Naive thymus-derived CD8-positive, alpha-beta T cell (primary cell): ENCODE results near the gene HAGHL. TPM values are rescaled to one million over a fixed set of nuclear protein-coding genes. Genes with fewer than 3 reads are reported as not detected.
"Not testable (repeated sequence)": the region's sequence is repeated elsewhere in the genome, so short reads cannot be mapped to it uniquely, and the experiment has no call there.

Experiments used
- ATAC-seq, 2 donors: fragments of 150-1000 bp; cut with Tn5 transposase in 1 of 2; sonication (Bioruptor Pico), chemical (Tn5 transposase) in 1 of 2; 1 replicate in 1 of 2; 2 replicates in 1 of 2; pipeline ENCODE4 v1.10.0; 2021; ENCODE audit warnings: mild to moderate bottlenecking in 2 of 2, moderate library complexity in 2 of 2
- POLR2A ChIA-PET: fragments of 350-600 bp; sonication (Branson Sonifier 250); formaldehyde crosslinking; loops from one replicate; lab custom pipeline; 2021; ENCODE audit warnings: antibody characterized with exemption; lab: Charles Lee
- DNase-seq, 10 donors: peaks; one replicate each; pipeline versions ENCODE4 v3.0.0 to v3.0.0-alpha.2; 2020 to 2022
- H3K27ac Mint-ChIP-seq, 10 donors: one replicate each; pipeline ENCODE4 v1.8.0; 2020 to 2022; ENCODE audit warnings: mild to moderate bottlenecking in 10 of 10, mixed read lengths in 10 of 10, moderate library complexity in 4 of 10, inconsistent platforms in 1 of 10
- H3K27me3 Mint-ChIP-seq, 5 donors: one replicate each; pipeline ENCODE4 v1.8.0; 2021 to 2022; ENCODE audit warnings: mixed read lengths in 5 of 5
- H3K36me3 Mint-ChIP-seq, 3 donors: one replicate each; pipeline ENCODE4 v1.8.0; 2020 to 2022; ENCODE audit warnings: mixed read lengths in 3 of 3, mild to moderate bottlenecking in 2 of 3, inconsistent platforms in 1 of 3
- H3K4me1 Mint-ChIP-seq, 4 donors: one replicate each; pipeline ENCODE4 v1.8.0; 2021 to 2022; ENCODE audit warnings: mixed read lengths in 4 of 4
- H3K4me3 Mint-ChIP-seq, 10 donors: one replicate each; pipeline ENCODE4 v1.8.0; 2020 to 2022; ENCODE audit warnings: mild to moderate bottlenecking in 10 of 10, mixed read lengths in 10 of 10, moderate library complexity in 6 of 10, inconsistent platforms in 1 of 10
- H3K9me3 Mint-ChIP-seq, 9 donors: one replicate each; pipeline ENCODE4 v1.8.0; 2020 to 2022; ENCODE audit warnings: mixed read lengths in 9 of 9, mild to moderate bottlenecking in 3 of 9, inconsistent platforms in 1 of 9, moderate library complexity in 1 of 9
- polyA plus RNA-seq, 3 donors: library from polyadenylated mRNA; unstranded; fragments of 300-500 nt; fragmentation: Illumina TruSeq; gene quantifications; one replicate each; pipeline ENCODE4 v1.2.3, GENCODE V29; 2021
- total RNA-seq, 8 experiments: library from RNA in 2 of 8; stranded (reverse) in 2 of 8; gene quantifications; one replicate each; pipeline ENCODE4 v1.2.3 and lab custom pipeline; 2021 to 2026

The HAGHL gene
- total and polyA plus RNA-seq, 5 experiments from 2014 or later, result 5.0 to 67.0 (median 6.2) TPM

DNA sequence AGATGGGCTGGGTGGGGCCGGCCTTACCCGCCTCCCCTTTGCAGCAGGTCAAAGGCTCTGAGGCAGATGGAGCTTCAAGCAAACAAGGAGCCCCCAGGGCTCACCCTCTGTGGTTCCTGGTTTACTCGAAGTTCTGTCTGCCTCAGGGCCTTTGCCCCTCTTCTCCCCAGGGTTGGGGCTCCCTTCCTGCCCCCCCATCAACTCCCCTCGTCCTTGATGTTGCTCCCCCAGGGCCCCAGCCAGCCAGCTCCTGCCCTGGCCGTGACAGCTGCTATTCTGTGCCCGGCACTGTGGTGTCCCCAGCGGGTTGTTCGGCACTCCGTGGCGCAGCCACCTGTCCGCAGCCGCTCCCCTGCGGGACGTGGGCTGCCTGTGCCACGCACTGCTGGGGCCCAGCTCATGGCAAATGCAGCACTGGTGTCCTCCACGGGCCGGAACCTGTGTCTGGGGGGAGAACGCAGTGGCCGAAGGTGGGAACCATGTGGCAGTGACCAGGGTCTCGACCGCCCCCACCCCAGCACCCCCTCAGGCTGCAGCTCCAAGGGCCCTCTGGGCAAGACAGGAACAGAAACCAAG is 16.3 kb upstream of the HAGHL start:
- Mint-ChIP-seq H3K4me1 (peaks cover 6 to 20% (median 9%) of the 10 kb centered on the region in 4 donors), H3K27ac (no peak overlapping the region), H3K36me3 (peaks cover 0 to 4% (median 0%) of the 10 kb centered on the region in 3 donors), H3K27me3 (peaks cover 6 to 49% (median 16%) of the 10 kb centered on the region in 5 donors), H3K4me3 (no peak overlapping the region), H3K9me3 (no peaks in the 10 kb centered on the region)
- no peak for DNase-seq
- no peak for ATAC-seq
- POLR2A ChIA-PET, result interaction anchor here (1.5 to 21.0 kb wide), 3 partner anchors 11 to 24 kb away, joined by 4 to 411 read pairs (median 8); partner anchors contain the start of genes ANTKMT, CCDC78, CIAO3 and HAGHL

DNA sequence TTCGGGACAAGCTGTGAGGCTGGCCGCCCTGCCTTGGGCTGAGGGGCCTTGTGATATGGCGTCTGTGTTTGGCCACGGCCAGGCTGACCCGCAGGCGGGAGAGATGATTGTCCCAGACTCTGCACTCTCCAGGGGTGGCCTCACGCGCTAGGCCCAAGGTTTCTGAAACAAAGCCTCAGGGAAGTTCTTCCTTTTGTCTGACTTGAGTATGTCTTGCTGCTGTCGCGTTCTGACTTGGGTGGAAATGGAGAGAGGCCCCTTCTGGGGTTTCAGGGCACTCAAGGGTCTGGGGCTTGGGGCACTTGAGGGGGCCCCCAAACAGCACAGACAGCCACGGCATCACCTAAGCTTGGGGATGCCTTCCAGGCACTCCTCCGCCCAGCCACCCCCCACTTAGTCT is 15.8 kb upstream of the HAGHL start:
- Mint-ChIP-seq H3K4me1 (peaks cover 7 to 23% (median 9%) of the 10 kb centered on the region in 4 donors), H3K27ac (no peak overlapping the region), H3K9me3 (no peaks in the 10 kb centered on the region), H3K36me3 (peaks cover 0 to 4% (median 0%) of the 10 kb centered on the region in 3 donors), H3K4me3 (no peak overlapping the region), H3K27me3 (peaks cover 6 to 49% (median 16%) of the 10 kb centered on the region in 5 donors)
- no peak for ATAC-seq
- POLR2A ChIA-PET, result interaction anchor here (0.6 to 21.0 kb wide), 4 partner anchors 10 to 24 kb away, joined by 3 to 411 read pairs (median 6); partner anchors contain the start of genes ANTKMT, CCDC78, CIAO3 and HAGHL
- no peak for DNase-seq

DNA sequence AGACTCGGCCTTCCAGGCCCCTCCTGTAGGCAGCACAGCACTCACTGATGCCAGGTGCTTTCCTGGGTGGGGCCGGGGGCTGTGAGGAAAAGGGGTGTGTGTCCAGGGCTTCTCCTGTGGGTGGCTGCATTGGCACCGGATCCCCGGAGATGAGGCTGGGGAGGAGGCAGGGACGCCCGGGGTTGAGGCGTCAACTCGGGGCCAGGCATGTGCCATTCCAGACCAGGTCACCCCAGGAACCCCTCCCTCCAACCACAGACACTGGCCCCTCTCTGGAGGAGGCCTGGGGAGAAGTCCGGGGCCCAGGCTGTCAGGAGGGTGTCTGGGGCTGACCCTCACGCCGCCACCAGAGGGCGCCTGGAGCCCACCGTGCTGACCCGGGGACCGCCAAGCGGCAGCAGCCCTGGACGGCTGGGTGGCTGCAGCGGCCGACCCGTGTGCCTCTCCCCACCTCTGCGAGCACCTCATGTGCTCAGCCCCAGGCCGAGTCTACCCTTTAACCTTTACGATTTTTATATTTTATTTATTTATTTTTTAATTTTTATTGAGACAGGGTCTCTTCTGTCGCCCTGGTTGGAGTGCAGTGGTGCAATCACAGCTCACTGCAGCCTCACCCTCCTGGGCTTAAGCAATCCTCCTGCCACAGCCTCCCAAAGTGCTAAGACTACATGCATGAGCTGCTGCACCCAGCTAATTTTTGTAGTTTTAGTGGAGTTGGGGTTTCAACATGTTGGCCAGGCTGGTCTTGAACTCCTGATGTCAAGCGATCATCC is 15.2 kb upstream of the HAGHL start:
- H3K4me1 Mint-ChIP-seq, result peaks cover 8 to 22% (median 13%) of the 10 kb centered on the region in 4 donors
- no peak overlapping the region for H3K4me3 Mint-ChIP-seq
- no peaks in the 10 kb centered on the region for H3K9me3 Mint-ChIP-seq
- peak; percentile 53 to 88 (median 77) for DNase-seq
- peaks cover 6 to 43% (median 12%) of the 10 kb centered on the region in 5 donors for H3K27me3 Mint-ChIP-seq
- POLR2A ChIA-PET, result interaction anchor here (0.6 to 21.0 kb wide), 5 partner anchors 9 to 74 kb away, joined by 3 to 411 read pairs (median 9); partner anchors contain the start of genes ANTKMT, CCDC78, CIAO3 and HAGHL
- ATAC-seq, result peak; percentile 53 to 63
- peaks cover 0 to 2% (median 0%) of the 10 kb centered on the region in 3 donors for H3K36me3 Mint-ChIP-seq
- H3K27ac Mint-ChIP-seq, result no peak overlapping the region

DNA sequence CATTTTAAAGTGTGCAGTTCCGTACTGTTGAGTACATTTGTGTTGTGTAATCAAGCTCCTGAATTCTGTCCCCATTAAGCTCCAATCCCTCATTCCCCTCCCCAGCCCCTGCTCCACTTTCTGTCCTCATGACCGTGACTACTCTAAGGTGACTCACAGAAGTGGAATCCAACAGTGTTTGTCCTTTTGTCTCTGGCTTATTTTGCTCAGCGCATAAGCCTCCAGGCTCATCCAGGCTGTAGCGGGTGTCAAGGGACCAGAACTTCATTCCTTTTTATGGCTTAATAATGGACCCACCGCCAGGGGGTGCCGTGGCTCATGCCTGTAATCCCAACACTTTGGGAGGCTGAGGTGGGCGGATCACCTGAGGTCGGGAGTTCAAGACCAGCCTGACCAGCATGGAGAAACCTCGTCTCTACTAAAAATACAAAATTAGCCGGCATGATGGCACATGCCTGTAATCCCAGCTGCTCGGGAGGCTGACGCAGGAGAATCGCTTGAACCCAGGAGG is 14.1 kb upstream of the HAGHL start:
- not testable (repeated sequence) for H3K9me3 Mint-ChIP-seq, H3K36me3 Mint-ChIP-seq, ATAC-seq
- peaks cover 8 to 20% (median 13%) of the 10 kb centered on the region in 4 donors for H3K4me1 Mint-ChIP-seq
- H3K27ac Mint-ChIP-seq, result peak overlapping the region in 1 of 10 donors; percentile 52
- peak in 1 of 10 donors; percentile 50 for DNase-seq
- peak overlapping the region in 6 of 10 donors; percentile 15 to 41 (median 28) for H3K4me3 Mint-ChIP-seq
- POLR2A ChIA-PET, result interaction anchor here (0.6 to 21.0 kb wide), 4 partner anchors 8 to 73 kb away, joined by 3 to 411 read pairs (median 10); partner anchors contain the start of genes ANTKMT, CCDC78, CIAO3 and HAGHL
- H3K27me3 Mint-ChIP-seq, result peaks cover 4 to 35% (median 10%) of the 10 kb centered on the region in 5 donors

DNA sequence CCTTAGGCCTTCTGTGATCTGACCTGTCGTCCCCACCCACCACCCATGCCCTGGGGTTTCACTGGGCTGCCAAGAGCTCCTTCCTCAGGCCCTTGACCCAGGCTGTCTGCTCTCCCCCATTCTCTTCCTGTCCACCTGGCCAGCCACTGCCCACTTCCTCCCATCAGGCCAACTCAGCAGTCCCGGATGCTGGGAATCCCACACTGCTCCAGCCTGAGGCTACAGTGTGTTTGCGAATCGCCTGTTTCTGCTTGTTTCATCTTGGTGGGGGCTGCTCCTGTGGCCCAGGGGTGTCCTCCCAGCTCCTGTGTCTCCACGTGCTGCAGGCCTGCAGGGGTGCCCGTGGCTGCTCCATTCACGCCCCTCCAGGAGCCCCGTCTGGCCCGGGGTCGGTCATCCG is 12.8 kb upstream of the HAGHL start:
- H3K27ac Mint-ChIP-seq, result no peak overlapping the region
- H3K27me3 Mint-ChIP-seq, result peaks cover 0 to 22% (median 0%) of the 10 kb centered on the region in 5 donors
- H3K36me3 Mint-ChIP-seq, result no peaks in the 10 kb centered on the region
- H3K4me3 Mint-ChIP-seq, result peak overlapping the region; percentile 18 to 75 (median 30)
- no peak for DNase-seq
- ATAC-seq, result no peak
- peaks cover 10 to 29% (median 19%) of the 10 kb centered on the region in 4 donors for H3K4me1 Mint-ChIP-seq
- no peaks in the 10 kb centered on the region for H3K9me3 Mint-ChIP-seq
- POLR2A ChIA-PET, result interaction anchor here (2.4 to 21.0 kb wide), 3 partner anchors 21 to 75 kb away, joined by 9 to 411 read pairs (median 10); partner anchors contain the start of genes CCDC78, CHTF18, CIAO3 and HAGHL

DNA sequence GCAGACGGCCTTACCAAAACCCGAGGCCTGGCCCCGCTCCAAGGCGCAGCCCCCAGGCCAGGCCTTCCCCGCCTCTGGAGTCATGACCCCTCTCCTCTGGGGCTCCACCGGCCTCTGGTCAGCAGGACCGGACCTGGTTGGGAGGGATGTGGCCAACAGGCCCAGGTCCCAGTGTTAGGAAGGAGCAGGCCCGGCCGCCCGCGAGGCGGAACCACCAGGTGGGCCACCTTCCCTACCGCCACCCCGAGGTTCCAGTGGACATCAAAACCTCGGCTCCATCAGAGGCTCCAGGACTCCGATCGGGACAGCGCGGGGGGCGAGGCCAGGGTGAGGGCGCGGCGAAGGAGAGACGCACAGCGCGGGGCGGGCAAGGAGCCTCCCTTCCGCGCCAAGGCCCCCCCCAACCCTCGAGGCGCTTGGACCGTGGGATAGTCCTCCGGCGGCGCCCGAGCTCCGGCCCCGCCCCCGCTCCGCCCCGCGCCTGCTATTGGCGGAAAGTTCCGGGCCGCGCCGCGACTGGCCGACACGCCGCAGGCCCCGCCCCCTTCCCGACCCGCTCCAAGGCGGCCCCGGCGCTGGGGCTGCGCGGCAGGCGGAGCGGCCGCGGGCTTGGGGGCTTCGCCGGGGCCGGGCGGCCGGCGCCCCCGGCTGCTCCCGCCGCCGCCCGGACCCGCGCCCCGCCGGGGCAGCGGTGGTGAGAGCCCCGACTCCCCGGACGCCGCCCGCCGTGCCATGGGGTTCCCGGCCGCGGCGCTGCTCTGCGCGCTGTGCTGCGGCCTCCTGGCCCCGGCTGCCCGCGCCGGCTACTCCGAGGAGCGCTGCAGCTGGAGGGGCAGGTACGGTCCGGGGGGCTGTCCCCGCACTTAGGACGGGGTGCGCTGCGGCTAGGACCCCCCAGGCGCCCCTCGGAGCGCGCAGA is 12.1 kb upstream of the HAGHL start, which contains the start of gene METRN:
Gene METRN, plus strand, starts transcription at position 561 of the 919 bp plus-strand sequence. Its CDS starts 172 bp downstream, at position 733.
- ATAC-seq (peak; percentile 85 to 89), DNase-seq (peak; percentile 79 to 95 (median 85))
- H3K27me3 Mint-ChIP-seq, result peaks cover 0 to 14% (median 0%) of the 10 kb centered on the region in 5 donors
- H3K27ac Mint-ChIP-seq, result peak within 1 kb of the TSS in 2 of 10 donors; percentile 20 to 52
- peaks cover 13 to 35% (median 26%) of the 10 kb centered on the region in 4 donors for H3K4me1 Mint-ChIP-seq
- no peaks in the 10 kb centered on the region for H3K9me3 Mint-ChIP-seq
- H3K36me3 Mint-ChIP-seq, result no peaks in the 10 kb centered on the region
- peak within 1 kb of the TSS; percentile 19 to 83 (median 64) for H3K4me3 Mint-ChIP-seq
- POLR2A ChIA-PET, result interaction anchor here (1.1 to 21.0 kb wide), 7 partner anchors 14 to 74 kb away, joined by 3 to 411 read pairs (median 6); partner anchors contain the start of genes CCDC78, CHTF18, CIAO3 and HAGHL

DNA sequence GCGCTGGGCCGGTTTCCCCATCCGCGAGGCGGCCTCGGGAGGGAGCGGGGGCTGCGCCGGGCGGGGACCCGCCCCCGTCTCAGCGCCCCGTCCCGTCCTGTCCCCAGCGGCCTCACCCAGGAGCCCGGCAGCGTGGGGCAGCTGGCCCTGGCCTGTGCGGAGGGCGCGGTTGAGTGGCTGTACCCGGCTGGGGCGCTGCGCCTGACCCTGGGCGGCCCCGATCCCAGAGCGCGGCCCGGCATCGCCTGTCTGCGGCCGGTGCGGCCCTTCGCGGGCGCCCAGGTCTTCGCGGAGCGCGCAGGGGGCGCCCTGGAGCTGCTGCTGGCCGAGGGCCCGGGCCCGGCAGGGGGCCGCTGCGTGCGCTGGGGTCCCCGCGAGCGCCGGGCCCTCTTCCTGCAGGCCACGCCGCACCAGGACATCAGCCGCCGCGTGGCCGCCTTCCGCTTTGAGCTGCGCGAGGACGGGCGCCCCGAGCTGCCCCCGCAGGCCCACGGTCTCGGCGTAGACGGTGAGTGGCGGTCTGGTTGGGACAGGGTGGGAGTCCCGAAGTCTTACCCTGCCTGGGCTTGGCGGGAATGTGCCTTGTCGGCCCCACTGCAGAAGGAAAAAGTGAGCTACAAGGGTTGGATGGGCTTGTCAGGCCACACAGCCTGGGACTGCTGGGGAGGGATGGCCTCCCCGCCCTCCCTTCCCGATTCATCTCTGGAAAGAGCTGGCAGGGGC is 11.3 kb upstream of the HAGHL start:
- ATAC-seq (peak; percentile 9 to 33), DNase-seq (no peak)
- POLR2A ChIA-PET, result interaction anchor here (0.6 to 21.0 kb wide), 13 partner anchors 8 to 93 kb away, joined by 3 to 411 read pairs (median 4); partner anchors contain the start of genes CCDC78, CHTF18, CIAO3 and HAGHL
- Mint-ChIP-seq H3K27ac (peak overlapping the region in 2 of 10 donors; percentile 20 to 52), H3K36me3 (no peaks in the 10 kb centered on the region), H3K4me3 (peak overlapping the region; percentile 50 to 83 (median 66)), H3K9me3 (no peaks in the 10 kb centered on the region), H3K4me1 (peaks cover 13 to 41% (median 33%) of the 10 kb centered on the region in 4 donors), H3K27me3 (peaks cover 0 to 7% (median 0%) of the 10 kb centered on the region in 5 donors)

DNA sequence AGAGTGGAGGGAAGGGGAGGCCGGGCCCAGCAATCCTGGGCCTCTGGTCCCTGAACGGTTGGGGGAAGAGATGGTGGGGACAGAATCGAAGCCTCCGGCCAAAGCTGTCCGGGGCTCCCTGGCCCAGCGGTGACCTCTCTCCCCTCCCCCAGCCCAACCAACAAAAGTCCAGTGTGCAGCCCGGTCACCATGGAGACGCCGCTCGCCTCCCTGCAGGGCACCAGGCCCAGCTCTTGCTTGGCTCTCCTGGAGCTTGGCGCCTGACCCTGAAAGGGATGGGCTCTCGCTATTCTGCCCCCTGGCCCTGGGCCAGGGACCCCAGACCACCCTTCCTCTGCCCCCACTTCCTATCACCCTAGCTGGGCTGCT is 10.7 kb upstream of the HAGHL start:
- Mint-ChIP-seq H3K27ac (peak overlapping the region in 1 of 10 donors; percentile 20), H3K27me3 (peaks cover 0 to 3% (median 0%) of the 10 kb centered on the region in 5 donors), H3K9me3 (no peaks in the 10 kb centered on the region), H3K4me3 (peak overlapping the region; percentile 39 to 83 (median 68)), H3K4me1 (peaks cover 13 to 41% (median 33%) of the 10 kb centered on the region in 4 donors), H3K36me3 (no peaks in the 10 kb centered on the region)
- POLR2A ChIA-PET, result interaction anchor here (0.6 to 21.0 kb wide), 12 partner anchors 9 to 92 kb away, joined by 3 to 411 read pairs (median 4); partner anchors contain the start of genes CCDC78, CHTF18, CIAO3 and HAGHL
- ATAC-seq, result no peak
- DNase-seq, result no peak

DNA sequence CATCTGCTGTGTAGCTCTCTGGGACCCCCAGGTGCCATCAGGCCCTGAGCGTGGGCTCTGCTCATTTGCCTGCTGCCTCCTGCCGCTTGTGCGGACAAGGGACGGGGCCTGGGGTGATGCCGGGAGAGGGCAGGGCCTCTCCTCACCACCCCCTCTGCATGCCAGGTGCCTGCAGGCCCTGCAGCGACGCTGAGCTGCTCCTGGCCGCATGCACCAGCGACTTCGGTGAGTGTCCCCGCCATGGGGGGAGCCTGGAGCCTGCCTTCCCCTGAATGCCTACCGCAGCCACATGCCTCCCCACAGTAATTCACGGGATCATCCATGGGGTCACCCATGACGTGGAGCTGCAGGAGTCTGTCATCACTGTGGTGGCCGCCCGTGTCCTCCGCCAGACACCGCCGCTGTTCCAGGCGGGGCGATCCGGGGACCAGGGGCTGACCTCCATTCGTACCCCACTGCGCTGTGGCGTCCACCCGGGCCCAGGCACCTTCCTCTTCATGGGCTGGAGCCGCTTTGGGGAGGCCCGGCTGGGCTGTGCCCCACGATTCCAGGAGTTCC is 10.1 kb upstream of the HAGHL start:
- ATAC-seq (no peak), DNase-seq (no peak)
- no peaks in the 10 kb centered on the region for H3K9me3 Mint-ChIP-seq
- peaks cover 0 to 3% (median 0%) of the 10 kb centered on the region in 5 donors for H3K27me3 Mint-ChIP-seq
- H3K4me1 Mint-ChIP-seq, result peaks cover 13 to 41% (median 34%) of the 10 kb centered on the region in 4 donors
- H3K27ac Mint-ChIP-seq, result no peak overlapping the region
- POLR2A ChIA-PET, result interaction anchor here (0.9 to 21.0 kb wide), 6 partner anchors 10 to 68 kb away, joined by 3 to 411 read pairs (median 6); partner anchors contain the start of genes CCDC78, CIAO3, HAGHL and JMJD8
- no peaks in the 10 kb centered on the region for H3K36me3 Mint-ChIP-seq
- H3K4me3 Mint-ChIP-seq, result peak overlapping the region in 6 of 10 donors; percentile 42 to 72 (median 56)
